NAMALWA (cell line): ENCODE measurements around the gene SP100.
"Not testable (repeated sequence)": the region's sequence is repeated elsewhere in the genome, so short reads cannot be mapped to it uniquely, and the experiment has no call there.

ENCODE experiments used
- DNase-seq: peaks from one replicate; pipeline ENCODE4 v3.0.0-alpha.2; 2015; ENCODE audit warnings: low spot score

Gene SP100

GRCh38 chr2:230419181-230419580, 3.2 kb downstream of the SP100 start:
- DNase-seq, result no peak

- DNase-seq, result no peak
Measured at GRCh38 chr2:230422149-230422548, 6.1 kb downstream of the SP100 start.

GRCh38 chr2:230423851-230424458, 8.0 kb downstream of the SP100 start:
- no peak for DNase-seq

- DNase-seq, result no peak
Measured at GRCh38 chr2:230425377-230425776, 9.4 kb downstream of the SP100 start.

GRCh38 chr2:230429513-230429912, 13.5 kb downstream of the SP100 start:
- no peak for DNase-seq

GRCh38 chr2:230430957-230431910, 15.2 kb downstream of the SP100 start:
- DNase-seq, result no peak

- DNase-seq, result no peak
Measured at GRCh38 chr2:230434677-230435324, 18.8 kb downstream of the SP100 start.

- DNase-seq, result no peak
Measured at GRCh38 chr2:230435431-230435830, 19.4 kb downstream of the SP100 start.

GRCh38 chr2:230439121-230439520, 23.1 kb downstream of the SP100 start:
- not testable (repeated sequence) for DNase-seq

GRCh38 chr2:230439590-230439989, 23.6 kb downstream of the SP100 start:
- peak; percentile 41 for DNase-seq

- DNase-seq, result no peak
Measured at GRCh38 chr2:230441227-230441897, 25.4 kb downstream of the SP100 start.

- no peak for DNase-seq
Measured at GRCh38 chr2:230443541-230443940, 27.5 kb downstream of the SP100 start.

GRCh38 chr2:230444832-230445231, 28.8 kb downstream of the SP100 start:
- DNase-seq, result no peak

GRCh38 chr2:230447036-230447435, 31.0 kb downstream of the SP100 start:
- no peak for DNase-seq

- DNase-seq, result peak; percentile 61
Measured at GRCh38 chr2:230447455-230448451, 31.8 kb downstream of the SP100 start.

GRCh38 chr2:230449901-230450467, 34.0 kb downstream of the SP100 start:
- no peak for DNase-seq

GRCh38 chr2:230453006-230453405, 37.0 kb downstream of the SP100 start:
- no peak for DNase-seq

GRCh38 chr2:230455005-230455684, 39.1 kb downstream of the SP100 start:
- no peak for DNase-seq

- no peak for DNase-seq
Measured at GRCh38 chr2:230457073-230457768, 41.2 kb downstream of the SP100 start.
